CD4-positive, CD25-positive, alpha-beta regulatory T cell (primary cell): ENCODE results near the gene MS4A5. TPM values are rescaled to one million over a fixed set of nuclear protein-coding genes. Genes with fewer than 3 reads are reported as not detected.
"Not testable (repeated sequence)": the region's sequence is repeated elsewhere in the genome, so short reads cannot be mapped to it uniquely, and the experiment has no call there.

Experiments used
- ATAC-seq, 2 donors: fragments of 150-1000 bp; cut with Tn5 transposase; one replicate each; pipeline ENCODE4 v1.10.0; 2021; ENCODE audit warnings: low read depth in 2 of 2, moderate number of reproducible peaks in 2 of 2, moderate library complexity in 1 of 2
- DNase-seq, 3 donors: peaks; one replicate each; pipeline versions ENCODE4 v3.0.0 to v3.0.0-alpha.2; 2012 to 2022; ENCODE audit warnings: mixed read lengths in 1 of 3
- H3K27ac ChIP-seq: one replicate; pipeline ENCODE4 v1.7.0; 2013; ENCODE audit warnings: mild to moderate bottlenecking, low read length; ENCODE audit not compliant: insufficient read depth, poor library complexity, severe bottlenecking
- H3K27me3 ChIP-seq: one replicate; pipeline ENCODE4 v1.7.0; 2013; ENCODE audit warnings: low read length; ENCODE audit not compliant: control insufficient read depth, insufficient read depth
- H3K36me3 ChIP-seq: one replicate; pipeline ENCODE4 v1.7.0; 2013; ENCODE audit warnings: mild to moderate bottlenecking, low read length, moderate library complexity; ENCODE audit not compliant: control insufficient read depth, insufficient read depth
- H3K4me1 ChIP-seq: 2 replicates; pipeline ENCODE4 v1.7.0; 2013; ENCODE audit warnings: mild to moderate bottlenecking, low read length; ENCODE audit not compliant: insufficient read depth, control insufficient read depth, poor library complexity, severe bottlenecking
- H3K4me3 ChIP-seq: one replicate; pipeline ENCODE4 v1.7.0; 2013; ENCODE audit warnings: low read depth, mild to moderate bottlenecking, low read length, moderate library complexity
- H3K9me3 ChIP-seq, 2 experiments: 1 replicate in 1 of 2; 2 replicates in 1 of 2; pipeline ENCODE4 v1.7.0; 2013; ENCODE audit warnings: low read length in 2 of 2, mild to moderate bottlenecking in 1 of 2, moderate library complexity in 1 of 2; ENCODE audit not compliant: control insufficient read depth in 2 of 2
- H3K27ac Mint-ChIP-seq, 3 donors: one replicate each; pipeline ENCODE4 v1.8.0; 2020 to 2022; ENCODE audit warnings: mild to moderate bottlenecking in 3 of 3, mixed read lengths in 3 of 3, moderate library complexity in 2 of 3
- H3K27me3 Mint-ChIP-seq: one replicate; pipeline ENCODE4 v1.8.0; 2022; ENCODE audit warnings: mild to moderate bottlenecking, mixed read lengths
- H3K36me3 Mint-ChIP-seq: one replicate; pipeline ENCODE4 v1.8.0; 2020; ENCODE audit warnings: mixed read lengths
- H3K4me1 Mint-ChIP-seq, 4 donors: one replicate each; pipeline ENCODE4 v1.8.0; 2020 to 2022; ENCODE audit warnings: mixed read lengths in 4 of 4, mild to moderate bottlenecking in 1 of 4
- H3K4me3 Mint-ChIP-seq, 4 donors: one replicate each; pipeline ENCODE4 v1.8.0; 2020 to 2022; ENCODE audit warnings: mild to moderate bottlenecking in 4 of 4, mixed read lengths in 4 of 4, moderate library complexity in 3 of 4
- H3K9me3 Mint-ChIP-seq, 7 donors: one replicate each; pipeline ENCODE4 v1.8.0; 2020 to 2022; ENCODE audit warnings: mixed read lengths in 7 of 7, mild to moderate bottlenecking in 3 of 7, moderate library complexity in 2 of 7
- polyA plus RNA-seq, 4 donors: library from polyadenylated mRNA; unstranded; fragments of 300-500 nt; fragmentation: Illumina TruSeq; gene quantifications; one replicate each; pipeline ENCODE4 v1.2.3, GENCODE V29; 2021
- total RNA-seq: library from RNA; stranded (reverse); gene quantifications from one replicate; pipeline ENCODE4 v1.2.3, GENCODE V29; 2022

MS4A5 gene
- total and polyA plus RNA-seq, 5 donors from 2014 or later: not detected

- H3K9me3 ChIP-seq: no peaks in the 10 kb centered on the region
- ATAC-seq: no peak
- no peak overlapping the region for H3K27ac Mint-ChIP-seq
- H3K27me3 Mint-ChIP-seq: peaks cover 20% of the 10 kb centered on the region
- no peaks in the 10 kb centered on the region for H3K4me1 ChIP-seq
- H3K9me3 Mint-ChIP-seq: peaks cover 0 to 4% (median 0%) of the 10 kb centered on the region in 7 donors
- H3K4me3 Mint-ChIP-seq: no peak overlapping the region
- H3K27me3 ChIP-seq: peaks cover 11% of the 10 kb centered on the region
- H3K36me3 ChIP-seq: no peaks in the 10 kb centered on the region
- no peak for DNase-seq
- no peak overlapping the region for H3K4me3 ChIP-seq
- H3K36me3 Mint-ChIP-seq: no peaks in the 10 kb centered on the region
- H3K4me1 Mint-ChIP-seq: no peaks in the 10 kb centered on the region
- no peak overlapping the region for H3K27ac ChIP-seq
Observed at GRCh38 chr11:60420015-60420414, 9.4 kb upstream of the MS4A5 start.

GRCh38 chr11:60422609-60423008 lies 6.8 kb upstream of the MS4A5 start:
- H3K36me3 Mint-ChIP-seq: no peaks in the 10 kb centered on the region

DNA sequence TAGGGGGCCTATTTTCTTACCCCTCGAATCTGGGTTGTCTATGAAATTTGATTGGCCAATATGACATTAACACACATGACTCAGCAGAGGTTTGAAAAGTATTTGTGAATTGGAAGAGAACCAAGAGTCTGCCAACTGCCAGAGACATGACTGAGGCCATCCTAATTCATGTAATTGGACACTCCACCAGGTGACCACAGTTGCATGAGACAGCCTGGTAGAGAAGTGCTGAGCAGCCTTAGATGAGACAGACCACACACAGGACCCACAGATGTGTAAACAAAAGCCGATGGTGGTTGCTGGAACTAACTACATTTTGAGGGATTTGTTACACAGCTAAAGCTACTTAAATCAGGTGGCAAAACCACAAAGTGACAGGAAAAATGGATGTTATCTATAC lies 855 bp upstream of the MS4A5 start:
- Mint-ChIP-seq H3K27me3 (peaks cover 25% of the 10 kb centered on the region), H3K27ac (no peak overlapping the region), H3K36me3 (no peaks in the 10 kb centered on the region), H3K9me3 (no peaks in the 10 kb centered on the region), H3K4me1 (peaks cover 0 to 4% (median 0%) of the 10 kb centered on the region in 4 donors), H3K4me3 (no peak overlapping the region)
- Histone ChIP-seq H3K9me3 (no peaks in the 10 kb centered on the region), H3K27me3 (peaks cover 17% of the 10 kb centered on the region), H3K36me3 (no peaks in the 10 kb centered on the region), H3K27ac (no peak overlapping the region), H3K4me3 (no peak overlapping the region), H3K4me1 (no peaks in the 10 kb centered on the region)
- DNase-seq (no peak), ATAC-seq (no peak)

More at GRCh38 chr11:60422609-60423008, 6.8 kb upstream of the MS4A5 start:
- Mint-ChIP-seq H3K4me3 (no peak overlapping the region), H3K27ac (no peak overlapping the region), H3K27me3 (peaks cover 22% of the 10 kb centered on the region), H3K4me1 (no peaks in the 10 kb centered on the region), H3K9me3 (peaks cover 0 to 4% (median 0%) of the 10 kb centered on the region in 7 donors)
- Histone ChIP-seq H3K9me3 (no peaks in the 10 kb centered on the region), H3K4me1 (no peaks in the 10 kb centered on the region), H3K27me3 (peaks cover 12% of the 10 kb centered on the region), H3K36me3 (no peaks in the 10 kb centered on the region), H3K4me3 (no peak overlapping the region), H3K27ac (no peak overlapping the region)
- ATAC-seq (no peak), DNase-seq (no peak)

DNA sequence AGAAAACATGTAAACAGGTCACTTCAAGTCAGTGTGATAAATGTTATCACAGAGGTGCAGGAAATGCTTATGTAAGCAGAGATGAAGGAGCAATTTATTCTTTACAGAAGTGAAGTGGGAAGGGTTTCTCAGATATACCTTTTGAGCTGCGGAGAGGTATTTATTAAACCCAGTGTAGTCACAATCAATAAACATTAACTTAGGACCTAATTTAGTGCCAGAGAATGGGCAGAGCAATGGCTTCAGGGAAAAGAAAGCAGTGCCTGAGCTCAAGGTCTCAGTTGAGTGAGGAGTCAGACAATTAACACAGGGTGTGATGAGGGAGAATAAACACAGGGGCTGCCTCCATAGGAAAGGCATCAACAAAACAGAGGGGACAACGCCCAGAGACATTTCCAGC lies 1.9 kb downstream of the MS4A5 start:
- Histone ChIP-seq H3K36me3 (no peaks in the 10 kb centered on the region), H3K27ac (no peak overlapping the region), H3K9me3 (no peaks in the 10 kb centered on the region), H3K27me3 (peaks cover 13% of the 10 kb centered on the region), H3K4me3 (no peak overlapping the region), H3K4me1 (no peaks in the 10 kb centered on the region)
- Mint-ChIP-seq H3K4me3 (no peak overlapping the region), H3K36me3 (no peaks in the 10 kb centered on the region), H3K4me1 (peaks cover 0 to 4% (median 0%) of the 10 kb centered on the region in 4 donors), H3K9me3 (no peaks in the 10 kb centered on the region), H3K27me3 (peaks cover 12% of the 10 kb centered on the region), H3K27ac (no peak overlapping the region)
- ATAC-seq: no peak
- no peak for DNase-seq

DNA sequence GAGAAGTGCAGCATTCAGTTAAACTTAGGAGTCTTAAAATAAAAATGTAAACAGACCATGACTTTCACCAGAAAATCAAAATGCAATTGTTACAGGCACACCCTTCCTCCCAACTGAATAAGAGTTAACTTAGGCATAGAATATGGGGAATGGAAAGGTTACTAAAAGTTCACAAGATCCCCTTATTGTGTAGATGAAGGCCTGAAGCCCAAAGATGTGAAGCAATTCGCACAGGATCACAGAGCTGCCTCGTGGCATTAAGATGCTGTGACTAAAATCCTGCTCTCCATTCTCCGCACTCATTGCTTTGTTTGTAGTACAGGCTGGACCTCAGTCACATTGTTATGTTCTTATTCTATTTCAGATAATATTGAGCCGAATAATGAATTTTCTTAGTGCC lies 4.0 kb downstream of the MS4A5 start:
- Mint-ChIP-seq H3K4me1 (peaks cover 0 to 4% (median 0%) of the 10 kb centered on the region in 4 donors), H3K9me3 (no peaks in the 10 kb centered on the region), H3K36me3 (no peaks in the 10 kb centered on the region), H3K27ac (no peak overlapping the region), H3K27me3 (peaks cover 12% of the 10 kb centered on the region), H3K4me3 (no peak overlapping the region)
- DNase-seq (no peak), ATAC-seq (no peak)
- H3K4me1 ChIP-seq: no peaks in the 10 kb centered on the region
- H3K27me3 ChIP-seq: peaks cover 9% of the 10 kb centered on the region
- H3K9me3 ChIP-seq: no peaks in the 10 kb centered on the region
- no peaks in the 10 kb centered on the region for H3K36me3 ChIP-seq
- no peak overlapping the region for H3K27ac ChIP-seq
- no peak overlapping the region for H3K4me3 ChIP-seq

DNA sequence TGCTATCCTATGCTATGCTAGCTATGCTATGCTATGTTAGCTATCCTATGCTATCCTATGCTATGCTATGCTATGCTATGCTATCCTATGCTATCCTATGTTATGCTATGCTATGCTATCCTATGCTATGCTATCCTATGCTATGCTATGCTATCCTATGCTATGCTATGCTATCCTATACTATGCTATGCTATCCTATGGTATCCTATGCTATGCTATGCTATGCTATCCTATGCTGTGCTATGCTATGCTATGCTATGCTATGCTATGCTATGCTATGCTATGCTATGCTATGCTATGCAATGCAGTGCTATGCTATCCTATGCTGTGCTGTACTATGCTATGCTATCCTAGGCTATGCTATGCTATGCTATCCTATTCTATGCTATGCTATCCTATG lies 17.7 kb downstream of the MS4A5 start:
- H3K4me3 ChIP-seq: peak overlapping the region; percentile 86
- H3K27me3 ChIP-seq: no peaks in the 10 kb centered on the region
- peaks cover 0 to 2% (median 0%) of the 10 kb centered on the region in 7 donors for H3K9me3 Mint-ChIP-seq
- H3K36me3 ChIP-seq: no peaks in the 10 kb centered on the region
- peaks cover 5 to 19% (median 16%) of the 10 kb centered on the region in 4 donors for H3K4me1 Mint-ChIP-seq
- H3K36me3 Mint-ChIP-seq: no peaks in the 10 kb centered on the region
- ATAC-seq (no peak), DNase-seq (no peak)
- H3K9me3 ChIP-seq: no peaks in the 10 kb centered on the region
- H3K4me1 ChIP-seq: no peaks in the 10 kb centered on the region
- peak overlapping the region in 1 of 3 donors; percentile 92 for H3K27ac Mint-ChIP-seq
- peak overlapping the region; percentile 88 to 90 (median 88) for H3K4me3 Mint-ChIP-seq
- no peak overlapping the region for H3K27ac ChIP-seq
- H3K27me3 Mint-ChIP-seq: no peaks in the 10 kb centered on the region

- Histone ChIP-seq H3K9me3 (no peaks in the 10 kb centered on the region), H3K27me3 (no peaks in the 10 kb centered on the region), H3K36me3 (no peaks in the 10 kb centered on the region), H3K4me1 (no peaks in the 10 kb centered on the region), H3K4me3 (no peak overlapping the region), H3K27ac (no peak overlapping the region)
- Mint-ChIP-seq H3K9me3 (peaks cover 0 to 2% (median 0%) of the 10 kb centered on the region in 7 donors), H3K4me1 (peaks cover 5 to 19% (median 16%) of the 10 kb centered on the region in 4 donors), H3K4me3 (no peak overlapping the region), H3K27ac (peak overlapping the region in 1 of 3 donors; percentile 1), H3K27me3 (no peaks in the 10 kb centered on the region), H3K36me3 (no peaks in the 10 kb centered on the region)
- DNase-seq: no peak
- no peak for ATAC-seq
Observed at GRCh38 chr11:60447846-60448245, 18.5 kb downstream of the MS4A5 start.

DNA sequence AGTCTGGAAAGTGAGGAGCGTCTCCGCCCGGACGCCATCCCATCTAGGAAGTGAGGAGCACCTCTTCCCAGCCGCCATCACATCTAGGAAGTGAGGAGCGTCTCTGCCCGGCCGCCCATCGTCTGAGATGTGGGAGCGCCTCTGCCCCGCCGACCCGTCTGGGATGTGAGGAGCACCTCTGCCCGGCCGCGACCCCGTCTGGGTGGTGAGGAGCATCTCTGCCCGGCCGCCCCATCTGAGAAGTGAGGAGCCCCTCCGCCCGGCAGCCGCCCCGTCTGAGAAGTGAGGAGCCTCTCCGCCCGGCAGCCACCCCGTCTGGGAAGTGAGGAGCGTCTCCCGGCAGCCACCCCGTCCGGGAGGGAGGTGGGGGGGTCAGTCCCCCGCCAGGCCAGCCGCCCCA lies 21.8 kb downstream of the MS4A5 start:
- not testable (repeated sequence) for H3K27ac Mint-ChIP-seq, H3K27me3 Mint-ChIP-seq

More for the DNA sequence above, 21.8 kb downstream of the MS4A5 start:
- not testable (repeated sequence) for H3K9me3 Mint-ChIP-seq, H3K4me3 ChIP-seq, DNase-seq, ATAC-seq, H3K27ac ChIP-seq, H3K4me1 ChIP-seq, H3K4me3 Mint-ChIP-seq, H3K36me3 ChIP-seq, H3K27me3 ChIP-seq, H3K9me3 ChIP-seq, H3K36me3 Mint-ChIP-seq
- peaks cover 5 to 22% (median 8%) of the 10 kb centered on the region in 4 donors for H3K4me1 Mint-ChIP-seq
